Stimulated activated CD8-positive, alpha-beta memory T cell treated with anti-CD3 and anti-CD28 coated beads, Interleukin-2, amount 100 ng/mL, for 1 hour (primary cell): ENCODE results near the gene TNFSF8.

Experiments used
- DNase-seq, 2 donors: peaks; one replicate each; pipeline ENCODE4 v3.0.0-alpha.2; 2020; ENCODE audit warnings: low read depth in 2 of 2

The TNFSF8 gene

DNA sequence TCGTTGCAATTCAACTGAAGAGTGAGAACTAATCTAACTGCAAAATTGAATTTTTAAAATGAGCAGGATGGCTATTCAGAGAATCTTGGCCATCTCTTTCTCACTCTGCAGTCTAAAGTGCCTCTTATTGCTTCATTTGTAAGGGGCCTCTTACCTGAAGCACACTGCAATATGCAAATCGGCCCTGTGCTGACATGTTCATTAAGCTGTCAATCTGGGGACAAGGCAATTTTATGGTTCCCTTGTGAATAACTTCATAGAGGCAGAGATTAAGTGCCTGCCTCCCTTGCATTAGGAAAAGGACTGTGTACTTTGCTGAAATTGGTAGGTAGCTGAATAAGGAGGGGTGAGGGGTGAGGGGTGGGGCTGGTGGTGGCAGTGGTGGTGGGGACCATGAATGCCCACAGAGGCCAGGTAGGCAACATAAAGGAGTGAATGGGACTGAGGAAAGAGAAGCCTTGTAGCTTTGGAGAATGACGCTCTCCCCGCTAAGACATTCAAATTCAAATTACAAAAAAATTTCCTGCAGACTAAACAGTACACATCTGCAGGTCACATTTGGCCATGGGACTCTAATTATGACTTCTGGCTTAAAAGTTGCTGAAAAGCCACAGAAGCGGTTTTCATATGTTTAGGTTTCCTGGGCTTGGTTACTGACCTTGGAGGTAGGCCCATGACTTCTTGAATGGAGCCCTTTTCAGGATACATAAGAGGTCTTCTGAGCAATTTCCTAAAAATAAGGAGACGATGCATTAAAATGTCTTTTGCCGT, 25.0 kb downstream of the TNFSF8 start:
- no peak for DNase-seq

DNA sequence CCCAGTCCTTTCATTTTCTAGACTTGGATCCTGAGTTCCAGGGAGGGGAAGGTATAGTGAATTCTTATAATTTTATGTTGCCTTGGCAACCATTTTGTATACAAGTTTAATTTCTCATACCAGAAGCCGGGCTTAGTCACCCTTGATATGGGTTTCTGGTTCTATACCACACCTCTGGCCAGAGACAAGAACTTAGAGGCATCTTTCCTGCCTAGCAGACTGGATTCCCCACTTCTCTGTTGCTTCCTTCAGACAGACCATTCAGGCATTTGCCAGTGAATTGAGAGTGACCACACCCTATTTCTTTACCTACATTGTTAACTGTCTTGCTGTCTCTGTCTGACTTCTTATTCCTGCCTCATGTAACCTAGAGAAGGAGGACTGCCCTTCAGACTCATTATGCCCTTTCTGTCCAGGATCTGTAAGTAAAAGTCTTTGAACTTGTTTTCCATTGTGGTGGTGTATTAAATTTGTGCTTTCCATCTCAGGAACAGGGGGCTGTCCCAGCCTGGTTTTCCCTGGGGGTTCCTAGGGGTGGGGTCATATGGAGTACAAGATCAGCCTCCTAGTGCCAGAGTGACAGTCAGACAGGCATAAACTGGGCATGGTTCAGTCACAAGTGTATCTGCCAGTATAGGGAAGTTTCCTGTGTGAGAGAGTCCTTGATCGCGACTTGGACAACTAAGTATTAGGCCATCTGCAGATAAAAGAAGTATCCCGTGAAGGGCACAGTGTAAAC, 27.4 kb downstream of the TNFSF8 start:
- DNase-seq, result no peak

DNA sequence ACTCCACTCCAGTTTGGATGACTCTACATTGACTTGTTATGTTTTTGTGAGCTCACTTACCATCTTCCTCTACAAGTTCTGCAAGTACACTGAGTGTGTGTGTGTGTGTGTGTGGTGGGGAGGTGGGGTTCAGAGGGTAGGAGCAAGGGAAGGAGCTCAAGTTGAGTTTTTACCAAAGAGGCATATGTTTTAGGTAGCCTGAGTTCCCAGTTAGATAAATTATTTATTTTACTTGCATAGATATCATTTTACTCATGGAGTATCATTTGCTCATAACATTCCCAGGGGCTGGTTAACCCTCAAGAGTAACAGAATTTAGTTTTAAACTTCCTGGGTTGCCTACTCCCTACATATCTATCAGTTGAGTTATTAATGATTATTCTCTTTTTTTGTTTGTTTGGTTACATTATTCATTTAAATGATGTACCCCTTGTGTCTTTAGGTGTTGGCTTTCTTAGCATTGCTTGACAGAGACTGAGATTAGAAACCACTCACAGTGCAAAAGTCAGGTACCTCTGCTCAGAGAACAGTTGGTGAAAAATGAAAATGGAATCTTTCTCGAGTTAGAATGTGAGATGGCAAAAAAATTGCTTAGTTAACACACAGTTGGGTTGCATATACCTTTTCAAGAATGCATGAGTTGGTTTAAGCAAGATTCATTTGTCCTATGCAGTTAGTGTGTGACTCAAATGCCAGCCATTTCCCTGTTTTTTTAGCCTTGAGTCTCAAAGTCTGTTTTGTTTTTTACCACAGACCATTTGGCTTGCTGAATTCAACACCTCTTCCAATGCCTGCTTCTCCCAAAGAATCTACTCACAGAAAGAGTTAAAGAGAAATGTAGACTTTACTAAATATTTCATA, 29.2 kb downstream of the TNFSF8 start:
- no peak for DNase-seq

DNA sequence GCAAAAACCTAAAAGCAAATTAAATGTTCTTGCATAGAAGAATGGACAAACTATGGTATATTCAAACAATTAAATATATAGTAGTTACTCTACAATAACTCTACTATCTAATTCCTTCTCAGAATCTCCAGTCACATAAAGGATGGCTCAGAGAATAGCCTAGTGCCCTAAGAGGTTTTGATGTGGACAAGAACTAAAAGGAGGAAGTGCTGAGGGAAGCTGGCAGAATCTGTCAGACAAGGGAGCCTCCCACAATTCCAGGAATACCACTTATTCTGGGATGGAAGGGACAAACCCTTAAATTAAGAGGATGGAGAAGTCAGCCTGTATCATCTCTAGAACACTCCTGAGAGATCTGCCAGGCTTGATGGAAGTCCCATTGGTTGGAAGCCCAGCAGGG, 30.4 kb downstream of the TNFSF8 start:
- DNase-seq, result no peak

DNA sequence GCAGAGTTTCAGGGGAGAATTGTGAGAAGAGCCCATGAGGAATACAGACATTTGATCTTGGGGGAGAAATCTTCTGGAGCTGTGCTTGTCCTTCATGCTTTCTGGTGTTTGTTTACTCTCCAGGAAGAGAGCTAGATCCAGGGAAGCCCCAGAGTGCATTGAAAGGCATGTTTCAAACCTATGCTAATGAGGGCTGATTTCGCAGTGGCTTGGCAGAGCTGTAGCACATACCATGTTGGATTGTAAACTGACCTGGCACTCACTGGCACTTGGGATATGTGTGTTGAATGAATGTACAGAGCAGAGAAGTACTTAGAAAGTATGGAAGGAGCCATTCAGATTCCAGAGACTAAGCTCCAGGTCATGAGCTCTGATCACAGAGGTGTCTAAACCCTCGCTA, 30.9 kb downstream of the TNFSF8 start:
- DNase-seq, result no peak

DNA sequence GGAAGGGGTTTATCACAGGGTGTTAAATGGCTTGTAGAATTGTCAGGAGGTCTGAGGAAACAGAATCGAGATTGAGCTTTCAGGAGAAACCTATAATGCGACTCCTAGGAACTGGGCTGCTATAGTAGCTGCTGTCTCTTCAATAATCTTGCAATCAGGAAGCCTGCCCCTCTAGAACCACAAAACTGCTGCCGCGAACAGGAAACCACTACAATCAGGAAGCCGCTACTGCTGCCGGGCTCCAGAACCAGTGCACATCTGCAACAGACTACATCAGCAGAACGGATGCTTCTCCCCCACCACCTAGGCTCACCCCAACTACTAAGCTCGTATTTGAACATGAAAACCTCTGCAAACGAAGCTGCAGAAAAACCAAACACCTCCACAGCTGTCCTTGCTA, 31.6 kb downstream of the TNFSF8 start:
- peak; percentile 45 to 59 for DNase-seq

DNA sequence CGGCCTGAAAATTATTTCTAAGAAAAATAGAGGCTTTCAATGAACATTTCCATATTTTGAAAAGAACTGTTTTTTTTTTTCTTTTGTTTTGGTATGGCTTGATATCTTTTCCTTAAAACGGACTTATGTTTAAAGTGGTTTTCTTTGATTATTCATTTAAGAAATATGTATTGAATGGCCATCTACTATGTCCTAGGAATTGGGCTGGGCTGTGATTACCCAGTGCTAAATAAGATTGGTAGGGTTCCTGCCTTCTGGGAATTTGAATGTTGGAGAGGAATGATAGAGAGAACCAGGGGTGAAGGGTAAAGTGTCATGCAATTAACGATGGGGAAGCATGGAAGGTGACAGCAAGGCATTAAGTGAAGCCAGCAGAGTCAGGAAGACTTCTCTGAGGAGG, 33.2 kb downstream of the TNFSF8 start:
- DNase-seq, result no peak

DNA sequence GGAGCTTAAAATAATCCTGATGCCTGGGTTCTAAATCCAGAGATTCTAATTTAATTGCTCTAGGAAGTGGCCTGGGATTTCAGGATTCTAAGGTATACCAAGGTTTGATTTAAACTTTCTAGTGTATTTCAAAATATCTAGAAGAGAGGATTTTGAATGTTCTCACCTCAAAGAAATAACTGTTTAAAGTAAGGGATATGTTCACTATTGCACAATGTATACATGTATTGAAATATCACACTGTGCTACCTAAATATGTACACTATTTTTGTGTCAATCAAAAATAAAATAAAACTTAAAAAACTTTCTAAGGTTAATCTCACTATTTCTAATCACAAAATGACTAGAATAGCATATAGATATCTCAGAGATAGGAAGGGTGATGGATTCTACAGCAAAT, 34.0 kb downstream of the TNFSF8 start:
- no peak for DNase-seq

DNA sequence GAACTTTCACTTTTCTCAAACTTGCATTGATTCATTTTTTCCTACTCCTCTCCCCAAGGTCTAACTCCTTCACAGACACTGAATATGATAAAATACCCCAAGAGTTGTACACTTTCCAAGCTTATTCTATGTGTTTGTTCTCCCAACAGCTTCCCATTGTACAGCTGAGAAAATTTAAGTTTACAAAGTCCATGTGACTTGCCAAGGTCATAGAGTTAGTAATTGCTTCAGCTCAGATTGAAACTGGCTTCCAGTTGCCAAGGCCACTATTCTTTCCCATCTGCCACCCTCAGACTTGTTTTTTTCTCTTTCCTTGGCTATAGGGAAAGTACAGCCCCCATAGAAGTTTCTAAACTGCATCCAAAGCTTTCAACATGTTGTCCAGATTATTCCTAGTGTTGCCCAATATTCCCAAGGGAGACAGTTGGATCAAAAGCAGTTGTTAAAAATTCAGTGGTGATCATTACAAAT, 34.8 kb downstream of the TNFSF8 start:
- DNase-seq, result no peak

DNA sequence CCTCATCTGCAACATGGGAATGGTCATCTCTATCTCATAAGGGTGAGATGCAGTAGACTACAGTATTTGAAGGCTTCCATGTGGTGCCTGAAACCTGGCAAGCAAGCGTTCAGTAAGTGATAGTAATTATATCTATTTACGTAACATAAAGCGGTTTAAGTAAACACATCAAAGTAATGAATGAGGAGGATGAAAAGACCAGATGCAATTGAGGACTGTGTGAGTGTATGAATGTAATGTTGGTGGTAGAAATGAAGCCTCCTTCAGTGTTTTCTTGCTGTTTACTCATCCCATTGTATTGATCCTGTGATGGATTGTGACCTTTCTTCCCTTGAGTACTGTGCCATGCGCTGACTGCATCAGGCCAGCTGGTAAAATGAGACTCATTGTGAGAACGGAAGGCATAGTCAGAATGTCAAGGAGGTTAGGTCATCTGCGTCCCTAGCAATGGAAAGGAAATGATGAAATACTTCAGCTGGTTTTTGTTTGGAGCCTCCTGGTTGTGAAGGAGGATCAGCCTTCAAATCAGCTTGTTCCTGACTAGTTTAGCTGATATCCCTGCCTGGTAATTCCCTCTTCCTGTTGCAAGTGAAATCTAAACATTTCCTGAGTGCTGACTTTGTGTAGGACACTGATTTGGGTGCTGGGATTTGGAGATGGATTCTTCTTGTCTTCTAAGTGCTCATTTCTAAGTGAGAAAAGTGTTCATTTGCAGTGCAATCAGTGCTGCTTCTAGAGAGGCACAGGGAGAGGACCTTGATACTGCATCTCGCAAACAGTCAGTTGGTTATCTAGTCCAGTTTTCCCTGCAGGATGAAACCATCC, 35.6 kb downstream of the TNFSF8 start:
- no peak for DNase-seq

DNA sequence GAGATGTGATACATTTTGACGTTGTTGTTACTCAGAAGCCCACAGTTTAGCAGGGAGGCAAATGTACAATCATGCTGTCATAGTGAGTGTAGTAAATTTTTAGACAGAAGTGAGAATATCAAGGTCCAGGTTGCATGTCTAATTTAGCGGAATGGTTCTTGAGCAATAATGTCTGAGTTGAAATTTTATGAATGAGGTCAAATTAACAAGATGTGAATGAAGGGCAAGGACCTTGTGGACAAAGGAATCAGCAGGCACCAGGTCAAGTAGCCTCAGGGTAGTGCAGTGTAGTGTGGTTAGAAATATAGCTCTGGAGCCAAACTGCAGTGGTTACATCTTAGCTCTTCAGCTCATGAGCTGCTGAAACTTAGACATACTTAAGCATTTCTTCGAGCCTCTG, 36.2 kb downstream of the TNFSF8 start:
- DNase-seq, result no peak

DNA sequence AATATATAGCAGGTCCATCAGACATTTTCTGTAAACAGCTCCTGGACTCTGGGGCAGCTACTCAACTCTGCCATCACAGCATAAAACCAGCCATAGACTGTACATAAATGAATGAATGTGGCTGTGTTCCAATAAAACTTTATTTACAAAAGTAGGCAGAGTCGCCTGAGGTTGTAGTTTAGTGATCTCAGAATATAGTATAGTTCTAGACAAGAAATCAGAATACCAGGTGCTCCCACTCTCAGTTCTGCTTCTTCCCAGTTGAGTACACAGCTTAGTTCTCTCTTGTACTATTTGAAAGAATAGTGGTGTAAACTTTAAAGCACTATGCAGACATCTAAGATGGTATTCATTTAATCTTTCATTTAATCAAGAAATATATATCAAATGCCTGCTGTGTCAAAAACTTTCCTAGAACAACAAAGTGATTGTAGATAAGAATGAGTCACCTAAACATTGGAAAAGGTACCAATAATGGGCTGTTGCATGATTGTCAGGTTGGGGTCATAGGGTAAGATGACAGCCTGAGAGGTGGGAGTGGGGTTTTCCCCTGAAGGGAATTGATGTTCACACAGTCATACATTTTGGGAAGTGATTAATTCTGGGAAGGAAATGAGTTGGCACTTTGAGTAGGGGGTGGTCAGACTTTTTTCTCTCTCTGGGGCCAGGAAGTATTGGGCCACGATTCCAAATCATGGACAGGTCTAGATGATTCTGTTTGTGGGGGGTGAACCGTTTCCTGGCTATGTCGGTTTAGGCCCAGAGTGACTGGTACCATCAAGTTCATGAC, 37.0 kb downstream of the TNFSF8 start:
- no peak for DNase-seq

DNA sequence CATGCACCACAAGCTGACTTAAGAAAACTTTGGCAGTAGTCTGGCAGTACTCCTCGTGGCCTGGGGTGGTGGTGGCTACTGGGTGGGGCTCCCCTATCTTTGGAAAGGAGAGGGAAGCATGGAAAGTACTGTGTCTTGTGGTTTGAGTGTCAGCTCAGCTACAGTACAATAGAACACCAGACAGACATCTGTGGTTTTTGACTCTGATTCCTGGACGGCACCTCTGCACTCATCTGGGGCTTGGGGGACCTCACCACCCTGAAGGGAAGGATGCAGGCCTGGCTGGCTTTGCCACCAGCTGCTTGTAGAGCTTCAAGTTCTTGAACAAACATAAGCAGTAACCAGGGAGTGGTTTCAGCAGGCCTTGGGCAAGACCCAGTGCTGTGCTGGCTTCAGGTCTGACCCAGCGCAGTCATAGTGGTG, 40.6 kb downstream of the TNFSF8 start:
- no peak for DNase-seq

DNA sequence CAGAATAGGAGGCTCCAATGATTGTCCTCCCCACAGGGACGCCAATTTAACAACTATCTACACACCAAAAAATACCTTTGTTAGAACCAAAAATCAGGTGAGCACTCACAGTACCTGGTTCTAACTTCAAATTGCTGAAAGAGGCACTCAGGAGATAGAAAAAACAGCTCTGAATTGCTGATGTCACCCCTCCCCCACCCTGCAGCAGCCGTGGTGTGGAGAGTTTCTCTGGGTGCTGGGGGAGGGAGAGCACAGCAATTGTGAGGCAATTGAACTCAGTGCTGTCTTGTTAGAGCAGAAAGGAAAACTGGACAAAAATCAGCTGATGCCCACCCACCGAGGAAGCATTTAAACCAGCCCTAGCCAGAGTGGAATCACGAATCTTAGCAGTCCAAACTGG, 41.8 kb downstream of the TNFSF8 start:
- no peak for DNase-seq

DNA sequence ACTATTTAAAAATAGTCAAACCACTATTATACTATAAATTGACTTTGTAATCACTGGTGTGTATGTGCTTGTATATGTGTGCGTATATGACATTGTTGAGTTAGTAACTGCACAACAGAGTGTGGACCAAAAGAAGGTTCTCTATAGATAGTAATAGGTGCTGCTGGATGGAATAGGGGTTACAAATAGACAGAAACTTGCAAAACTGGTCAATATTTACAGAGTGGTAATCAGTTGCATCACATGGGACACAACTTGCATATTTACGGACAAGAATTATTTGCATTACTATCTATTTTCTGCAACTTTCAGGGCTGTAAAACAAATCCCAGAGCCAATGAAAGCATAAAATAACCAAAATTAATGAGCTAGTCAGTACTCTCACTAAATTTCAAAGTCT, 42.4 kb downstream of the TNFSF8 start:
- no peak for DNase-seq

DNA sequence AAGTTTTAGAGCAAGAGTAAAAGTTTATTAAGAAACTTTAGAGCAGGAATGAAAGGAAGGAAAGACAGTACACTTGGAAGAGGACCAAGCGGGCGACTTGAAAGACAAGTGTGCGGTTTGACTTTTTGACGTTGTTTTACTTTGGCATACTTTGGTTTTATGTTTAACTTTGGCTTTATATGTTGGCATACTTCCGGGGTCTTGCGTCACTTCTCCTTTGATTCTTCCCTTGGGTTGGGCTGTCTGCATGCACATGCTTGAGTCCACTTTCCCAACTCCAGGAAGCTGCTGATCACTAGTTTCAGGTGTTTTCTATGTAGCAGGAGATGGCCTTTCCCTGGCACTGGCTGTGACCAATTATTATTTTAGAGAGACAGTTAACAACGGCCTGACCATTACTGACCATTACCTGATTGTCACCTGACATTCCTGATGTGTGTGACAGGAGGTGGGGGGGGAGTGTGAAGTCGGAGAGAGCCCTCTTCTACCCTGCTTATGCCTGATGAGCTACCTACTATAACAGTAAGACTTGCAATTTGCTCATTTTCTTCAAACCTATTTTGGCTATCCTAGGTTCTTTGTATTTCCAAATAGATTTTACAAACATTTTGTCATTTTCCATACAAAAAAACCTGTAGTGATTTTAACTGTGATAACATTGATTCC, 45.5 kb downstream of the TNFSF8 start:
- DNase-seq, result no peak

DNA sequence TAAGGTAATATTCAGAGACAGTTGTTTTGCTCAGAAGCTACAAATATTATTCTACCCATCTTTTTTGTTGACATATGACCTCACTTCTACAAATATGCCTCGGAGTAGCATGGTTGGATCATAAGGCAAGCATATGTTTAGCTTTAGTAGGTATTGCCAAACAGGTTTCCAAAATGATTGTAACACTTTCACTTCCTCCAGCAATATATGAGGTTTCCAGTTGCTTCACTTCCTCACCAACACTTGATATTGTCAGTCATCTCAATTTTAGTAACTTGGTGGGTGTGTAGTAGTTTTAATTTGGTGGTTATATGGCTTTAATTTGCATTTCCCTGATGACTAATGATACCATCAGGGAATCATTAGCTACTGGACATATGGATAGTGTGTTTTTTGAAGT, 46.7 kb downstream of the TNFSF8 start:
- DNase-seq, result no peak

DNA sequence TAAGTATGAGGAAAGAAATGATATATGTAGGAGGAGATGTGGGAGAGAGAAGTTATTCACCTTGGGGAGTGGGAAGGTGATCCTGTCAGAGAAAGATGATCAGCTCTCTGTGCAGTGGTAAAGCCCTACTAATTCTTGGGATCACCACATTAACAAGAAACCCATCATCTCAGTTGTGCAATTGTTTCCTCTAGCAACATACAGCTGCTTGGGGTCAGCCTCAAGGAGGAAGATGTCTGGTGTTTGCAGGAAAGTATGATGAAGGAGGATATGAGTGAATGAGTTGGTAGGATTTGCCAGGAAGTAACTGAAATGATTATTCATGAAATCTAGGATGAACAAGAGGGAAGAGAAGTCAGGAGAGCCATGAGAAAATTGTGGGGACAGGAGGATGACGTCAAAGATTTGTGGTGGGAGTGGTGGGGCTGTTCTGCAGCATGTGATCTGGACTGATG, 50.1 kb downstream of the TNFSF8 start:
- no peak for DNase-seq

DNA sequence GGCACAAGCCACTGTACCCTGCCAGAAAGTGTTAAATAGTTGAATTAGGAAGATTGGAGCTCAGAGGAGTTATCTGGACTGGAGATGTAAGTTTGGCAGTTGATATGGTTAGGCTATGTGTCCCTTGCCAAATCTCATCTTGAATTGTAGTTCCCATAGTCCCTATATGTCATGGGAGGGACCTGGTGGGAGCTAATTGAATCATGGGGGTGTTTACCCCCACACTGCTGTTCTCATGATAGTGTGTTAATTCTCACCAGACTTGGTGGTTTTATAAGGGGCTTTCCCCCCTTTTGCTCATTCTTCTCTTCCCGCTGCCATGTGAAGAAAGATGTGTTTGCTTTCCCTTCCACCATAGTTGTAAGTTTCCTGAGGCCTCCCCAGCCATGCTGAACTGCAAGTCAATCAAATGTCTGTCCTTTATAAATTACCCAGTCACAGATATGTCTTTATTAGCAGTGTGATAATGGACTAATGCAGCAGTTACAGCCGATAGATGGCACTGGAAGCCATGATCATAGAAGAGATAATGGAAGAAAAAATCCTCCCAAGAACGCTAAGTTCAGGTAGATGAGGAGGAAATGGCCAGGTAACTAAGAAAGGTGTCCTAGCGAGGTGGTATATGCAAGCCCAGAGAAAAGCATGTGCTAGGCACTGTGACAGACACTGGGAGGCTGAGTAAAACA, 51.4 kb downstream of the TNFSF8 start:
- no peak for DNase-seq
